Natural killer cell (primary cell): ENCODE data around the gene SEC14L1. TPM values are rescaled to one million over a fixed set of nuclear protein-coding genes. Genes with fewer than 3 reads are reported as not detected.

ENCODE experiments used
- ATAC-seq, 3 donors: fragments of 150-1000 bp in 2 of 3; fragments of 200-7000 bp in 1 of 3; cut with Tn5 transposase; 1 replicate in 1 of 3; 2 replicates in 2 of 3; pipeline ENCODE4 v1.10.0; 2021; ENCODE audit warnings: mild to moderate bottlenecking in 2 of 3, moderate library complexity in 2 of 3
- DNase-seq, 2 donors: peaks; one replicate each; pipeline versions ENCODE4 v3.0.0 to v3.0.0-alpha.2; 2013 to 2021; ENCODE audit warnings: mixed read lengths in 1 of 2
- H3K27ac ChIP-seq: one replicate; pipeline ENCODE4 v1.5.1; 2013; ENCODE audit warnings: mild to moderate bottlenecking, low read length
- H3K27me3 ChIP-seq: one replicate; pipeline ENCODE4 v1.6.1; 2013; ENCODE audit warnings: low read length; ENCODE audit not compliant: control insufficient read depth, insufficient read depth
- H3K36me3 ChIP-seq: one replicate; pipeline ENCODE4 v1.6.1; 2013; ENCODE audit warnings: low read length; ENCODE audit not compliant: control insufficient read depth, insufficient read depth
- H3K4me1 ChIP-seq: one replicate; pipeline ENCODE4 v1.6.1; 2013; ENCODE audit warnings: low read length; ENCODE audit not compliant: control insufficient read depth, insufficient read depth
- H3K4me3 ChIP-seq: one replicate; pipeline ENCODE4 v1.5.1; 2013; ENCODE audit warnings: low read length
- H3K9me3 ChIP-seq: one replicate; pipeline ENCODE4 v1.6.1; 2013; ENCODE audit warnings: low read length; ENCODE audit not compliant: control insufficient read depth, insufficient read depth
- H3K27ac Mint-ChIP-seq, 2 donors: one replicate each; pipeline ENCODE4 v1.8.0; 2022; ENCODE audit warnings: mild to moderate bottlenecking in 2 of 2, mixed read lengths in 2 of 2, moderate library complexity in 1 of 2
- H3K27me3 Mint-ChIP-seq, 2 donors: one replicate each; pipeline ENCODE4 v1.8.0; 2022; ENCODE audit warnings: low read depth in 2 of 2, mixed read lengths in 2 of 2
- H3K36me3 Mint-ChIP-seq: one replicate; pipeline ENCODE4 v1.8.0; 2022; ENCODE audit warnings: mixed read lengths
- H3K4me1 Mint-ChIP-seq, 2 donors: one replicate each; pipeline ENCODE4 v1.8.0; 2022; ENCODE audit warnings: mixed read lengths in 2 of 2
- H3K4me3 Mint-ChIP-seq: one replicate; pipeline ENCODE4 v1.8.0; 2022; ENCODE audit warnings: mild to moderate bottlenecking, moderate library complexity, mixed read lengths
- H3K9me3 Mint-ChIP-seq, 2 donors: one replicate each; pipeline ENCODE4 v1.8.0; 2022; ENCODE audit warnings: mixed read lengths in 2 of 2
- CTCF ChIP-seq: fragments of 200-600 bp; IDR thresholded peaks from one replicate; pipeline ENCODE4 v1.8.0; 2022; ENCODE audit warnings: antibody characterized with exemption
- WGBS: methylation state at CpG from one replicate; pipeline ENCODE4 v1.1.7; 2013; ENCODE audit warnings: missing lambda C conversion rate; ENCODE audit not compliant: insufficient coverage; 5-methylcytosine and 5-hydroxymethylcytosine counted together
- intact Hi-C: fragments of 100-400 bp; cut with micrococcal nuclease; formaldehyde crosslinking; loops from one replicate; pipeline ENCODE4 v1.14.2; 2022
- total RNA-seq, 4 donors: library from RNA; stranded (reverse); fragments of 120-200 nt in 1 of 4; gene quantifications; one replicate each; pipeline versions ENCODE4 v1.2.3 to v1.2.4, GENCODE V29; 2013 to 2022

Gene SEC14L1
- total RNA-seq, 3 donors from 2014 or later (not counting 1 experiment from before 2014, with no cell fraction given), result 129 to 160 (median 129) TPM

- Histone ChIP-seq H3K4me3 (no peak overlapping the region), H3K27me3 (no peaks in the 10 kb centered on the region), H3K36me3 (peaks cover 96% of the 10 kb centered on the region), H3K4me1 (peaks cover 35% of the 10 kb centered on the region), H3K9me3 (no peaks in the 10 kb centered on the region), H3K27ac (no peak overlapping the region)
- ATAC-seq, result no peak
- Mint-ChIP-seq H3K27ac (no peak overlapping the region), H3K36me3 (peaks cover 16% of the 10 kb centered on the region), H3K27me3 (no peaks in the 10 kb centered on the region), H3K9me3 (no peaks in the 10 kb centered on the region), H3K4me1 (peaks cover 20 to 22% of the 10 kb centered on the region in 2 donors), H3K4me3 (no peak overlapping the region)
- DNase-seq, result no peak
- TF ChIP-seq CTCF, result no peak
- intact Hi-C loops, result no loop called here
- WGBS, result 90% methylated on average over 3 of the region's 3 CpGs
Measured at GRCh38 chr17:77208856-77209255, 68.1 kb downstream of the SEC14L1 start.

- no peaks in the 10 kb centered on the region for H3K9me3 ChIP-seq
- WGBS, result 95% methylated on average over 13 of the region's 13 CpGs
- H3K36me3 ChIP-seq, result peaks cover 96% of the 10 kb centered on the region
- Mint-ChIP-seq H3K4me1 (peaks cover 20 to 22% of the 10 kb centered on the region in 2 donors), H3K36me3 (peaks cover 16% of the 10 kb centered on the region), H3K4me3 (no peak overlapping the region), H3K9me3 (no peaks in the 10 kb centered on the region), H3K27me3 (no peaks in the 10 kb centered on the region), H3K27ac (no peak overlapping the region)
- H3K27me3 ChIP-seq, result no peaks in the 10 kb centered on the region
- intact Hi-C loops, result no loop called here
- H3K4me1 ChIP-seq, result peaks cover 35% of the 10 kb centered on the region
- H3K27ac ChIP-seq, result no peak overlapping the region
- no peak for TF ChIP-seq CTCF
- DNase-seq (no peak), ATAC-seq (no peak)
- no peak overlapping the region for H3K4me3 ChIP-seq
Measured at GRCh38 chr17:77209330-77209748, 68.6 kb downstream of the SEC14L1 start.

- no peaks in the 10 kb centered on the region for H3K9me3 ChIP-seq
- H3K27me3 ChIP-seq, result no peaks in the 10 kb centered on the region
- no peaks in the 10 kb centered on the region for H3K9me3 Mint-ChIP-seq
- H3K27ac ChIP-seq, result no peak overlapping the region
- H3K4me3 Mint-ChIP-seq, result no peak overlapping the region
- intact Hi-C loops, result no loop called here
- ATAC-seq (no peak), DNase-seq (no peak)
- H3K4me3 ChIP-seq, result no peak overlapping the region
- peaks cover 97% of the 10 kb centered on the region for H3K36me3 ChIP-seq
- H3K4me1 Mint-ChIP-seq, result peaks cover 19 to 20% of the 10 kb centered on the region in 2 donors
- peaks cover 34% of the 10 kb centered on the region for H3K4me1 ChIP-seq
- 64% methylated on average over 7 of the region's 7 CpGs for WGBS
- no peaks in the 10 kb centered on the region for H3K27me3 Mint-ChIP-seq
- peak overlapping the region; percentile 40 to 54 for H3K27ac Mint-ChIP-seq
- no peak for TF ChIP-seq CTCF
- H3K36me3 Mint-ChIP-seq, result peaks cover 16% of the 10 kb centered on the region
Measured at GRCh38 chr17:77210331-77210730, 69.6 kb downstream of the SEC14L1 start.

GRCh38 chr17:77210946-77211541 is 70.3 kb downstream of the SEC14L1 start:
- no peaks in the 10 kb centered on the region for H3K27me3 ChIP-seq
- WGBS, result 94% methylated on average over 22 of the region's 22 CpGs
- H3K9me3 ChIP-seq, result no peaks in the 10 kb centered on the region
- H3K9me3 Mint-ChIP-seq, result no peaks in the 10 kb centered on the region
- H3K4me1 Mint-ChIP-seq, result peaks cover 13 to 14% of the 10 kb centered on the region in 2 donors
- H3K36me3 ChIP-seq, result peaks cover 92% of the 10 kb centered on the region
- peaks cover 27% of the 10 kb centered on the region for H3K4me1 ChIP-seq
- no peak overlapping the region for H3K4me3 Mint-ChIP-seq
- no peak overlapping the region for H3K27ac Mint-ChIP-seq
- ATAC-seq (no peak), DNase-seq (no peak)
- no peaks in the 10 kb centered on the region for H3K27me3 Mint-ChIP-seq
- no peak for TF ChIP-seq CTCF
- peaks cover 16% of the 10 kb centered on the region for H3K36me3 Mint-ChIP-seq
- H3K27ac ChIP-seq, result no peak overlapping the region
- no peak overlapping the region for H3K4me3 ChIP-seq
- intact Hi-C loops, result no loop called here
